CD4-positive, alpha-beta T cell treated with Interleukin-6 at 100 ng/mL for 8 hours (primary cell): Measurements from ENCODE around the gene RNASE13.
"Not testable (repeated sequence)": the region's sequence is repeated elsewhere in the genome, so short reads cannot be mapped to it uniquely, and the experiment has no call there.

ENCODE experiments used
- DNase-seq: peaks from one replicate; pipeline ENCODE4 v3.0.0-alpha.2; 2020; ENCODE audit warnings: mixed read lengths, low spot score

The RNASE13 gene

DNA sequence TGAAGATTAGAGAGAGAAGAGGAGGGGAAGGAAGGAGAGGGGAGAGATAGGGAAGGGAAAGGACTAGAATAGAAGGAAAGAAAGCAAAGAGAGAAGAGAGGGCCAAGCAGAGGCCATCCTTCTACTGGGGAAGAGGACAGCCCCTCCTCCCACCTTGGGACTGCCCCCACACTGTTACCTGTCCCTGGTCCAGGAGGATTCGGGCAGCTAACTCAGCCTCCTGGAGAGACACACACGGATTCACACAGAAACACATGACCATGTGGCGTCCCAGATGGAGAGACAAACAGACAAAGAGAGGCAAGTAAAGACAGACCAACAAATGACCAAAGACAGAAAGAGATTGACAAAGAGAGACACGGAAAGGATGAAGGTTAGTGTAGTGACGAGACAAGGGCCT is 11.9 kb downstream of the RNASE13 start:
- no peak for DNase-seq

DNA sequence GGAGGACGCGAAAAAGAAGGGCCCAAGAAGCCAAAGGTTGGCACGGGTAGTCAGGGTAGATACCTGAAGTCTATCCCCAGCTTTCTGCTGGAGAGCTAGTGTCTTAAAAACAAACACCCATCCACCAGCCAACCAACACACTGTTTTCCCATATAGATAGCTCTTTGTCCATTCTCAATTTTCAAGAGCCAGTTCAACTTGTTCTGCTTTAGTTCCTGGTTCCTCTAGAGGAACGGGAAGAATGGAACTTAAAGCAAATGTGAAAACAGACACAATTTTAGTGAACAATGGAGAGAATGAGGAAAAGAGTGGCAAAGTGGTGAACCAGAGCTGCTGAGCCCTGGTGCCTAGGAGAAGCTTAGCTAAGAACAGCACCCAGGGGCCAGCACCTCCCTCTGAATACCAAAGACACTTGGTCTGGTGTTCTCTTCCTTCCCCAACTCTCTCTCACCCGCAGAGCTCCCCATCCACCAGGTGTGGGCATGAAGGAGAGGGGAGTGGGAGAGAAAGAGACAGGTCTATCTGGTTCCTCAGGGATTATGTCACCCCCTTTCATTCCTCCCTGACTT is 13.5 kb downstream of the RNASE13 start:
- DNase-seq: no peak

DNA sequence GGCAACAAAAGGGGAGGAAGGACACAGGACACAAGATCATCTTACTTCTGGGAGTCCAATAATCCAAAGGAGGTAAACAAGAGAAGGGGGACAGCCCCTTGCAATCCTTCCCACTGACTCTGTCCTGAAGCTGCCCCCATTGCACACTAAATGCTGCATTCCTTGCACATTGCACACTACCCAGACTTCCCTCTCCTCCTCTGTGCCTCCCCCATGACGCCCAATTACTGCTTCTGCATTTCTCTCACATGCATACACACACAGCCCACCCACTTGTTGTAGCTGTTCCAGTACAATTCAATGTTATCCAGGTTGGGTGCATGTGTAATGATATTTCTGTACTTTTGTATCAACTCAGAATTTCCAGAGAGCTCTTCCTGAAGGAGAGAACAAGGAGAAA is 15.2 kb downstream of the RNASE13 start:
- DNase-seq: no peak

DNA sequence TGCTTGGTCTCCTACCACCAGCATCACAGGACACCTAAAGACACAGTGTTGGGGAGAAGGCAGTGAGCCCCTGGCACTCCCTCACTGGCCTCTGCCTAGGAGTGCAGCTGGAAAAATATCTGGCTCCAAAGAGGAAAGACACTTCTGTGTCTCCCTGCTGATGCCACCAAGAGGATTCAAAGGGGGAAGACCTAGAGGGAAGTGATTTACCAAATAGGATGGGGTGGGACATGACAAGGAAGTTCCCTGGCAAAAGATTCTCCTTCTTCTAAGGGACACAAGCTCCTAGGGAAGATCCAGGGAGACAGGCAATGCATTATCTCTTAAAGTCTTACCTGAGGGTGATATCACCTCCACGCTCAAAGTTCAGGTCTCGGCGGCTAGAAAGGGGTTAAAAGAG is 15.8 kb downstream of the RNASE13 start:
- no peak for DNase-seq

DNA sequence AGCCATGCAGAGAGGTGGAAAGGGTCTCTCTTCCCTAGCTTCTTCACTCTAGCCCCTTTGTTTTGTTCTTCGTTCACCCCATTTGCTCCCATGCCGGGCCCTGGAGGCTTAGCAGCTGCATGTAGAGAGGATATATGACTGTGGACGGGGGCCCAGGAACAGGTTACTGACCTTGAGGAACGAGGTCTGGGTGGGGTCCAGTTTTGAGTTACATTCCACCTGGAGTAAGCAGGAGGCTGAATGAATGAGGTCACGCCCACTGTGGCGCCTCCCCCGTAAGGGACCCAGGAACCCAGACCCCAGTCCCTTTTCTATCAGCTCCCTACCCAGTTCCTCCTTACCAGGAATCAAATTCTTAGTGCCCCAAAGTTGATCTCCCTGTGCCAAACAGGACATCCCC is 16.3 kb downstream of the RNASE13 start:
- DNase-seq: no peak

DNA sequence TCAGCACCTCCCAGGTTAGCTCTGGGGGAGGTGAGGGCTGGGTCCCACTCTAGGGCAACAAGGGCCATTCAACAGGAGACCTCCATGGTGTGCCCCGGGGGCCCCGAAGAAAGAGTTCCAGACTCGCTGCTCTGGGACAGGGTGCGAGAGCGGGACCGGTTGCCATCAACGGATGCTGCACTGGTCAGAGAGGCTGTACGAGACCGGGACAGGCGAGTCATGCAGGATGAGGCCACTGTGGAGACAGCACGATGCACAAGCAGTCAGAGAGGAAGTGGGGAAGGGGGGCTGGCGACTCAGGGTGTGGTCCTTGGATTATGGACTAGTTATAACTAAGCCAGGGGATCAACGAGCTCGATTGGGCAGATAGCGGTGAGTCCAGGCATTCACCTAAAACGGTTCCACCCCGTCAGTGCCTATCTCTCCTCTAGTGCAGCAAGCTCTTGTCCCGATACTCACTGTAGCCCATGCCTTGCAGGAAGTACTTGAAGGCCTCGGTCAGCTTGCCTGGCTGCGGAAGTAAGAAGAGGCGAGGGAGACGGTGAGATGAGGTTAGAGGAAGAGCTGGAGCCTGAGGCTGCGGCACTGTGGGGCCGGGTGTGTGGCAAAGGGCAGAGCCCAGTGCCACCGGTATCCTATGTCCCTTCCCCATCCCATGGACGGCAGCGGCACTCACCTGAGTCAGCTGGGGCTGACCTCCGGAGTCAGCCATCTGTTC is 16.9 kb downstream of the RNASE13 start:
- DNase-seq: no peak

DNA sequence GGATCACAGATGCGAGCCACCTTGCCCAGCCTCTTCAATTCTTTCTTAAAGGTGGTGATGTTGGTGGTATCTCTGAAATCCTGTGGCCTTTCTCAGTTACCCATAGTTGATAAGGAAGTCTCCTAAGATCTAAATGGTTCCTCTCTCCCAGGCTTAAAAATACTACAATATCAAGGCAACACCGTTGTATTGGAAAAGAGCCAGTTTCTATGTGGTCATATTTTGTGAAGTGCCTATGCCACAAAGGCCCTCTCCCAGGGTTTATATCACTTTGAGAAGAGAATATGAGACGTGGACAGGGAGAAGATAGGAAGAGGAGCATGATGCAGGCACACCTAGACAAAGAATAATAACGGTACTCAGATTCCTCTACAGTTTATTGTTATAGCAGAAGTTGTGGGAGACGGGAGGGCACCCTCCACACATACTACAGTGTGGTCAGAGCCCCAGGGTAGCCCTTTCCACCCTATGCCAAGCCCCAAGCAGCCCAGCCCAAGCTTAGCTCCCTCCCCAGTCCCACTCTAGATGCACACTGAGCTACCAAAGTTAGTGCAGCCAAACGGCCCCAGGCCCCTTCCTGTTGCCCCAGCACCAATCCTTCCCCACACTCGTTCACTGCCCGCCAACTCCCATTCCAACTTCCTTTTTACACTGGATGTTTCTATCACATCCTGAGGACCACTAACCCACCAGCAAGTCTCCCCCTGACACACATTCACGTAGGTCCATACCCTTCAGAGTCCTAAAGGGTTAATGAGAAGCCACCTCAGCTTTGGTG is 18.0 kb downstream of the RNASE13 start:
- DNase-seq: no peak

DNA sequence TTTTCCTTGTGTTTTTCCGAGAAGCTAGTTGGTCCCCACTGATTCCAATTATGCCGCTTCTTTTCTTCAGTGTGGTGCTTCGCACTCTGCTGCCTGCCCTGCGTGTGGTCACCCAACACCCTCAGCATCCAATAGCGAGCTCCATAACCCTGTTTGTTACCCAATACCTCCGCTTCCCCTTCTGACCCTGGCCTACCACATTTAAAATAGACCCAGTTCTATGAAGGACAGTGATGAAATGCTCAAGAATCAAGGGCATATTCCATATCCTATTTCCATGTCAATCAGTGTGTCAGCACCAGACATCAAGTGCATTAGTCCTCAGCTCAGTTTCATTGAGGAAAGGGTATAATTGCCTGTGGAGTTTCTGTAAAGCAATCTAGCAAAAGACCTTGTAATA is 19.3 kb downstream of the RNASE13 start:
- DNase-seq: no peak

DNA sequence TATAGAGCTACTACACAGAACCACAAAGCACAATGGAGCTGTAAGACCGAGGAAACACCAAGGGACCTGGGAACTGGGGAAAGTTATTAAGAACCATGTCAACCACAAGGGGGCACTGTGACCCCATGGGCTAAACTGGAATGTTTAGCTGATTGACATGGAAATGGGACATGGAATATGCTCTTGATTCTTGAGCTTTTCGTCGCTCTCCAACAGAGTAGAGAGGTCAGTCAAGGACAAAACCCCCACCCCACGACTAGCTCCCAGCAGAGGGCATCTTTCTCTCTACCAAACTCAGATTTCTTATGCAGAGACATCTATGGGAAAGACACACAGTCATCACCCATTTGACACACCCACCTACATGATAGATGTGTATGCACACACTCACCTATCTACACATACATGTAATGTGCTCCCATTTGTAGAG is 19.8 kb downstream of the RNASE13 start:
- DNase-seq: peak; percentile 78

DNA sequence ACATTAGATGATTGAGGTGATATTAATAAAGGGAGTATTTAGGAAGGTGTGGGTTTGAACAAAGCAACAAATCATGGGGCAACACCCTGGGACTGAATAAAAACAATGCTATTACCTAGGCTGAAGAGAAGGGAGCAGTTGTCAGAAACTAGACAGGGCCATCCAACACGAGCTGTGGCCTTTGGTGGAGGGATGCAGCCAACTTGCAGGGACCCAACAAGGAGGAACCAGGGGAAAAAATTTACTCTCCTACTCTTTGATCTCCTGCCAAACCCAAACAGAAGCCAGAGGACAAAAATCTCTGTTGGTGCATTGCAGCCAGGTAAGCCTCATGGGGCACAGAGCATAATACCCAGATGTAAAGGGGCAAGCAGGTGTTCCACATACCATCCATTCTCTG is 23.5 kb downstream of the RNASE13 start:
- no peak for DNase-seq

DNA sequence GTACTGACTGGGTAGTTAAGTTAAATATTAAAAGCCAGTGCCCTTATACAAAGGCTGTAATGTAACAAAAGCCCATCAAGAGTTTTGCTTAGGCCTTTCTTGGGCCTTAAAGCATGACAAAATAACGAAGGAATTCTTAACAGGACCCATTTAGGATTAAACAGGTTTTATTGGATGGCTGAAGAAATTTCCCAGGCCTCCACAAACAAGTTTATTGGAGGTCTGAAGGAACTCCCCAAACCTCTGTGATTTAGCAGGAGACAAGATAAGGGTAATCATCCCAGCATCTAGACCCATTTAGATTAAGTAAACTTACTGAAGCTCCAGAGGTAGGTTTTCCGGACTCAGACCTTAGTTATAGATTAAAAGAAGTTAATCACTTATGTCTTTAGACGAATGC is 24.9 kb downstream of the RNASE13 start:
- DNase-seq: not testable (repeated sequence)

DNA sequence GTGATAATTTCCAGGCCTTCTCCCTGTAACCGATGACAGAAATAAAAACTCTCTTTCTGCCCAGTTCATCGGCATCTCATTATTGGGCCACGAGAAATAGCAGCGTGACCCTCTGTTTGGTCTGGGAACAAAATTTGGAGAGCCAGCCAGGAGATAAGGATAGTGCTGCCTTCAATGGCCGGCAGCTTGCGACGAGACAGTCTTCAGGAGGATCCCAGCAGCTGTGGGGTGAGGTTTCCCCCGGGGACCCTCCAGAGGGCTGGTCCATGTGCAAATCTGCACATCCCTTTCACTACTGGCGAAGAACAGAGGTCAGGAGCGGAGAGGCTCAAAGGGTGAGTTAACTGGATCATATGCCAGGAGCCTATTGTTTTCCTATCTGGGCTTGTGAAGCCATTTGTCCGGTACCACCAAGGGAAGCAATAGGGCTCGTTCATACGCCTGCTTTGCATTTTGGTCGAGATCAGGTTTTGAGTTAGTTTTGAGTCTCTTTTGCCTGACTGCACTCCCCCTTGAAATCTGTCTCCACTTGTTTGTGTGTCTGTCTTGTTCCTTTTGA is 30.7 kb downstream of the RNASE13 start:
- no peak for DNase-seq

DNA sequence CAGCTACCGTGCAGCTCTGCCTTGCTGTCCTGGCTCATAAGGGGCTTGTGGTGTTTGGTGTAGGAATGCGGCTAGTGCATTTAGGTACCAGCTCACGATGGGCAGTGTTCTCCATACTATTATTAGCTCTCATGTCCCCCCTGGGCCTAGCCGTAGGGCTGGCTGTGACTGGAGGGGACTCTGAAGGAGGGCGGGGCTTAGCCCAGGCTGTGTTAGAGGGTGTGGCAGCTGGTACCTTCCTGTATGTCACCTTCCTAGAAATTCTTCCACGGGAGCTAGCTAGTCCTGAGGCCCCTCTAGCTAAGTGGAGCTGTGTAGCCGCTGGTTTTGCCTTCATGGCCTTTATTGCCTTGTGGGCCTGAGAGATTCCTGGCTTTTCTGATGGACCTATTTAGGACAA is 33.4 kb downstream of the RNASE13 start:
- no peak for DNase-seq

DNA sequence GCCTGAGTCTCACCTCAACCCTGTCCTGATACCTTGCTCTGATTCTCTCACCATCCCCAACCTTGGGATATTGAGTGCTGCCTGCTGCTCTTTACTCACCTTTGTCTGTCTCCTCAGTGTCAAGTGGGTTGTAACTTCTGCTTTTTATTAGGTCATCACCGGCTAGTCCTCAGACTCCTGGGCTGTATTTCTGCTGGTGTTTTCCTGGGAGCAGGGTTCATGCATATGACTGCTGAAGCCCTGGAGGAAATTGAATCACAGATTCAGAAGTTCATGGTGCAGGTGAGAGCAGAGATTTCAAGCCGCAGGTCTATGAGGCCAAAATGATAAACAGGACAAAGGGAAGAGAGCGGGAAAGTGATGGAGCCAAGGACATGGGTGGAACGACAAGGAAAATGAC is 35.0 kb downstream of the RNASE13 start:
- no peak for DNase-seq

DNA sequence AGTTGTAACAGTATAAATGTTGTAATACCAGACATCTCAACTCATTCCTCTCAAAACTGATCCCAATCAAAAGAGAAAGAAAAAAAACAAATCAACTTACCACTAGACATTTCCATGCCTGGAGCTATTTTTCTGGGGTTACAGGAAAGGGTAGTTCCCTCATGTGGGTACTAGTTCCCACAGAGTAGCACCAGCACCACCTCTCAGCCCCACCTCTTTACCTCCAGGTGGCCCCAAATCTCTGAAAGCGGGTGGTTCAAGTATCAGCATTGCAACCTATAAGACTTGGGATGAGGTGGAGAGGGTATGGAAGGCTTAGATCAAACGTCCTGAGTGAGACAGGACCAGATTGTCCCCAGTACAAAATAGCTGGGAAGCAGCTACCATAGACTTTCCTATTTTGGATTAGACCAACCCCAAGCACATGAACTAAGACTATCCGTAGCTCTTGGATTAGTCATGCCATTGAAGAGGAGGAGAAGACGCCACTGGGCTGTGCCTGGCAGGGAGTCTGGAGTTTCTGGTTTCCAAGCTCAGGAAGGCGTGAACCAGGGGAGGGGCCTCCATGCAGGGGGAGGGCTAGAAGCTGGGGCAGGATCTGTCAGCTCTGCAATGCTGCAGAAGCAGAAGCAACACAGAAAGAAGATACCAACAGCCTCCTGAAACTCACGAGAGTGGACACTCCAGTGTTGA is 35.8 kb downstream of the RNASE13 start, which contains the start of gene SLC39A2:
TSS of gene SLC39A2 (plus strand) at position 620 of the 693 bp plus-strand sequence. CDS start 154 bp downstream, outside the sequence.
- DNase-seq: no peak

DNA sequence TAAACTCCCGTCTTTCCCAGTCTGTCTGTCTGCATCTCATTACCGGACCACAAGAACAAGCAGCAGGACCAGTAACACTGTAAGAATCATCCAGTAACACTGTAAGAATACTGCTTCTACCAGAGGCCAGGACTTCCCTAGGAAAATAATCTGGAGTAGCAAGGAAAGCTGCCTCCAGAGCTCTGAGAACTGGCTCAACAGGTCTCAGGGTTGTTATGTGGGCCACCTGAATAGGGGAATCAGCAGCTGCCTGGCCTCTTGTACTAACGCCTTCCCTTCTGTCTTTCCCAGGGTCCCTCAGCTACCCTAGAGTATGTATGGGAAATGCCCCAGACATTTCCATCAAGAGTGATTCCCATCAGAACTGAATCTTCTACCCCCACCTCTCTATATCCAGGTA is 36.5 kb downstream of the RNASE13 start:
- no peak for DNase-seq

DNA sequence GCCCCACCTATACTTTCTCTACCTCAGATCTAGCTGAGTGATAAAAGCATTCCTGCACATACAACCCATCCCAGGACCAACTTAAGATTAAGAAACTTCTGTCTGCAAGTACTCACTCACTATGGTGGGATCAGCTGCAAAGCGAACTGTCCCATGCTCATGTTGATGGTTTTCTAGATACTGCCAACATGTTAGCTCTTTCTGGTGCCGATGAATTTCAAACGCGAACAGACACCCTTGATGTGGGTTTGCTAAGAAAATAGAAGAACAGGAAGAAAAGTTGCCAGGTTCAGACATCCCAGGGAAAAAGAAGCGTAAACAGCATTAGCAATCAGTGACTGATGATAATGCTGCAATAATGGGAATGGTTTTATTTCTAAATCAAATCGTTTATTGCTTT is 37.0 kb downstream of the RNASE13 start:
- DNase-seq: no peak

DNA sequence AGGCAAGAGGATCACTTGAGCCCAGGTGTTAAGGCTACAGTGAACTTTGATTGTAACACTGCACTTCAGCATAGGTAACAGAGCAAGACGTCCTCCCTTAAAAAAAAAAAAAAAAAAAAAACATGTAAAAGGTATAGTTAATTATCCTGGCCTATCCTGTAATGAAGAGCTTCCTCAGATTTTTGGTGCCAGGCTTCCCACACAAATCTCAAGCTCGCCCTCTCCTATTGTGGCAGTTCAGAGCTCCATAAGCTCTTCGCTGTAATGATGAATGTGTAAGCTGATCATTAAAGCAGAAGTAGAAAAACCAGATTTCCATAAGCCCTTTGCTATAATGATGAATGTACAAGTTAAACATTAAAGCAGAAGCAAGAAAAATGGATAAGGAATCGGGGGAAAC is 37.5 kb downstream of the RNASE13 start:
- no peak for DNase-seq

DNA sequence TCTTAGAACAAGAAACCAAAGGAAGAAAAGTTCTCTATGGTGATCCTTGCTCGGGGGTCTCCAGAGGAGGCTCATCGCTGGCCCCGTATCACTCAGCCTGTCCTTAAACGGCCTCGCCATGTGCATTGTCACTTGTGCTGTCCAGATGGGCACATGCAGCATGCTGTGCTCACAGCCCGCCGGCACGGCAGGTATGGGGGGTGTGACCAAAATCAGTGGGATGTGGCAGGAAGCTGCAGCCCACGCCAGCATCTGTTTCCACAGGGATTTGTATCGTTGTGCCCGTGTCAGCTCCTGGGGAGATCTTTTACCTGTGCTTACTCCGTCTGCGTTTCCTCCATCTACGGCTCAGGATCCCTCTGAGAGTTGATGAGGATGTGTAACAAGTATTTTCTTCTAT is 38.1 kb downstream of the RNASE13 start:
- no peak for DNase-seq

DNA sequence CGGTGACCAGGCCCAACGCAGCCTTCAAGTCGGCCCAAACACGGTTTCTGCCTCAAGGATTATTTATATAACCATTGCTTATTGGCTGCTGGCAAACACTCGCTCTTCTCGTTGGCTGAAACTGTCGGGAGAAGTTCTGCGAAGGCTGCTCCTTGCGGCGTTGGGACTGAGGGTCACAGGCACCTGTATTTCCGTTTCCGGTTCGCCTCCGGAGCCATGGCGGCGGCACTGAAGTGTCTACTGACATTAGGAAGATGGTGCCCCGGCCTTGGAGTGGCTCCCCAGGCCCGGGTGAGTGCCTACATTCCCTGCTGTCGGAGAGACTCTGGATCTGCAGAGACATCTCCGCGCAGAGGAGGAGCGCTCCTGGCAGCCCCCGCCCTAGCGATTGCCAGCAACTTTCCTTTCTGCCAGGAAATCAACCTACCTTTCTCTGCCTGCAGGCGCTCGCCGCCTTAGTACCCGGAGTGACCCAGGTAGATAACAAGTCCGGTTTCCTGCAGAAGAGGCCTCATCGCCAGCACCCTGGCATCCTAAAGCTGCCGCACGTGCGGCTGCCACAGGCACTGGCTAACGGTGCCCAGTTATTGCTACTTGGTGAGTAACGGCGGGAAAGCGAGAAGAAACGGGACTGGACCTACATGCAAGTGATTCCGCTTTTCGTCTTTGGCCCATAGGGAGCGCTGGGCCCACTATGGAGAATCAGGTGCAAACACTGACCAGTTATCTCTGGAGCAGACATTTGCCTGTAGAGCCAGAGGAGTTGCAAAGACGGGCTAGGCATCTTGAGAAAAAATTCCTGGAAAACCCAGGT is 44.6 kb downstream of the RNASE13 start, which contains the start of gene METTL17:
TSS of gene METTL17 (plus strand) at position 194 of the 814 bp plus-strand sequence. CDS start at position 217, 23 bp downstream.
- DNase-seq: peak; percentile 86

DNA sequence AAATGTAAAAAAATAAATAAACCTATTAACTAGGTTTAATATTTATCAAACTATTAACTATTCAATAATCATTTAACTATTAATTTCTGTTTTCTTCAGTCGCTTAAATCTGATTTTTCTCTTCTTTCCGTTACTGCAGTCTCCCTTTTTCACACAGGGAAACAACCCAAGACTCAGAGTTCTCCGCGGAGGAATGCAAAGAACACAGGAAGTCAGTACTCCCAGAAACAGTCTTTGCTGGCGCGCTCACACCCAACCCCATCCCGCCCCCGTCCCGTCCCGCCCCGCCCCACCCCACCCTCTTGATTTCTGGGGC is 45.2 kb downstream of the RNASE13 start:
- no peak for DNase-seq
